HG03039 (cell line): ENCODE measurements around the gene IL22RA1.

Experiments used
- ATAC-seq: cut with Tn5 transposase; IDR thresholded peaks from one replicate; pipeline ENCODE4 v1.9.1; 2021; ENCODE audit warnings: mild to moderate bottlenecking, moderate library complexity; ENCODE audit not compliant: unreplicated experiment

The IL22RA1 gene

DNA sequence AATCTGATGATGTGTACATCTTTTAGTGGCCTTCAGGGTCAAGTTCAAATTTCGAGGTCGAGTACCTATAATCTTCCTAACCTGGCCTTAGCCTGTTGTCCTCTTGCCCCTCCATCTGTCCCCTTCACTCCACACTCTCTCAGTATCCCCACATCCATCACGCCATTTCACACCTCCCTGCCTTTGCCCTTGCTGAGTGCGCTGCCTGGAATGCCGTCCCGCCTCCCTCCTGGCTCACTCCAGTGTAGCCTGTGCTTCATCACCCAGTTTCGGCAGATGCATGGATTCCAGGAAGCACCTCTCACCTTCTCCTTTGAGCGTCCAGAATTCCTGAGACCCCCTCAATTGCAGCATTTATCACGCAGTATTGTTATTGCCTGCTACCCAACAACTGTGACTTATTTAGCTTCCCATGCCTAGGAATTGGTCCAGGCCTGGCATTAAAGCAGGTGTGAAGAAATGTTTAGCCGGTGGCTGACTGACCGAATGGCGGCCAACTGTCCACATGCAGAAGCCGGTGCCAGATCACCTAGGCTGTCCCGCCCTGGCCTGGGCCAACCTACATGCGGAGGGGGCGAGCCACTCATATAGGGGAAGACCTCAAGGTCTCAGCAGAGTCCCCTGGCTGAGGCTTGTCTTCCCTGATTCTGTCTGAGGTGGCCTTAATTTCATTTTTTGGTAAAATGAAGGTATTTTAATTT lies 65.5 kb downstream of the IL22RA1 start:
- ATAC-seq: no peak

DNA sequence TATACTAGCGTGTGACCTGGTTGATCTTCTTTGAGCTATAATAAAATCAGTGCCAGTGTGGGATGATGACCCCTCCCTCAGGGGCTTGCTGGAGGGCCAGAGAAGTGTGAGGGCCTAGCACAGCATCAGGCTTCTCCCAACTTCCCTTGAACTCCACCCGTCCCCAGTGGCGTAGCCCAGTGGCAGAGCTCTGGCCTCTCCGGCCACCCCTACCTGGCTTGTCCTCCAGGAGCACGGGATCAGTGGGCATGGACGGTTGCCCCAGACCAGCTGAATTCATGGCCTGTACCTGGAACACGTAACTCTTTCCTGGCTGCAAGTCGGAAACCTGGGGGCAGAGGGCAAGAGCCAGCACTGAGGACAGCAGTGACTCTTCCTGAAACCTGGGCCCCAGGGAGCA lies 67.0 kb downstream of the IL22RA1 start:
- ATAC-seq: no peak

GRCh38 chr1:24075590-24075854 lies 67.4 kb downstream of the IL22RA1 start:
- ATAC-seq: no peak

GRCh38 chr1:24074817-24075589 lies 67.9 kb downstream of the IL22RA1 start:
- no peak for ATAC-seq

DNA sequence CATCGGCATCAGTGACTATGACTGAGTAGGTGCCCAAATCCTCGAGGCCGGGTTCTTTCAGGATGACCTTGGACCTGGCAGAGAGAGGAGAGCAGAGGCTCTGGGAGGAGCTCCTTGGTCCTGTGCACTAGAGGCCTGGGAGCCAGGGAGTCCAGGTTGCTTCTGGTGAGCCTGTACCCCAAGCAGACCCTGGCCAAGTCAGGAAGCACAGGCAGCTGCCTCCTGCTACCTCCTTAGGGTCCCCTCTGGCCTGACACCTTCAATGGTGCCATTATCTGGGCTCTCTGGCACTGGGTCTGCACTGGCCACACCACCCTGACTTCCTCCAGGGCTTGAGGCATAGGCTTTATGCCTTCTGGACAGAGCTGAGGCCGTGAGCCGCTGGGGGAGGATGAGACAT lies 68.7 kb downstream of the IL22RA1 start:
- ATAC-seq: no peak

DNA sequence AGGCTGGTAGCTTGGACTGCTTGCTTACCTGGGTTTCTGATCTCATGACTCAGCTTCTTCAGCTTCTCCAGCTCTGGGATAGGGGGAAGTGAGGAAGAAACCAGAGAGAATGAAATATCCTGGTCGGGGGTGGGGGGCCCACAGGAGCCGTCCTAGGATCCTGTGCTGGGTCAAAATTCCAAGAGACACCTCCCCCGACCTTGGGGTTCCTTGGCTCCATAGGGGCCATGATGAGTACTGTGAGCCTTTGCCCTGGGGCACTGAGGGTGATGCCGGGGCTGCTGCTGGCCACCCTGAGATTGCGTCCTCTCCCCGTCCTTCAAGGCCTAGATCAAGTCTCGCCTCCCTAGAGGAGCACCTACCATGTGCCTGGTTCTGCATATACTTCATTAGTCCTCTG lies 71.0 kb downstream of the IL22RA1 start:
- ATAC-seq: no peak

GRCh38 chr1:24070821-24071393 lies 72.0 kb downstream of the IL22RA1 start:
- no peak for ATAC-seq

DNA sequence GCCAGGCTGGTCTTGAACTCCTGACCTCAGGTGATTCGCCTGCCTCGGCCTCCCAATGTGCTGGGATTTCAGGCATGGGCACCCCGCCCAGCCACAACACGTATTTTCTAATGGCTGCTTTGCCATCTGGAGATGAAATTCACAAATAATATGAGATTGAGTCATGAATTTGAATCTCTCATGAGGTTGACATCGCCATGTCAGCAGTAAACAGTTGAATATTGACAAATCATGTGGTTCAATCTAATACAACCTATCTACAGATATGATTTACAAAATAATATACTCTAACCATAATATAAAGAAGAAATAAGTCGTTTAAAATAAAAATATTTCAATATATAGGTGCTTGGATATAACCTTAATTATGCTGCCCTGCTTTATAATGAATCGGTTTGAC lies 73.1 kb downstream of the IL22RA1 start:
- no peak for ATAC-seq
